PC-9 (cell line): ENCODE measurements around the gene PBX1.

Experiments
- EZH2 ChIP-seq: fragments of 200-600 bp; sonication (generic); IDR thresholded peaks from 2 replicates; pipeline ENCODE4 v1.8.0; 2017; ENCODE audit warnings: antibody characterized with exemption, low read depth
- TF ChIP-seq, protein P1 (sequence below): fragments of 200-600 bp; sonication (generic); conservative IDR thresholded peaks from 2 replicates; pipeline ENCODE4 v1.6.1; 2017; ENCODE audit warnings: mixed run types, antibody characterized with exemption, mild to moderate bottlenecking, moderate library complexity

DNA sequence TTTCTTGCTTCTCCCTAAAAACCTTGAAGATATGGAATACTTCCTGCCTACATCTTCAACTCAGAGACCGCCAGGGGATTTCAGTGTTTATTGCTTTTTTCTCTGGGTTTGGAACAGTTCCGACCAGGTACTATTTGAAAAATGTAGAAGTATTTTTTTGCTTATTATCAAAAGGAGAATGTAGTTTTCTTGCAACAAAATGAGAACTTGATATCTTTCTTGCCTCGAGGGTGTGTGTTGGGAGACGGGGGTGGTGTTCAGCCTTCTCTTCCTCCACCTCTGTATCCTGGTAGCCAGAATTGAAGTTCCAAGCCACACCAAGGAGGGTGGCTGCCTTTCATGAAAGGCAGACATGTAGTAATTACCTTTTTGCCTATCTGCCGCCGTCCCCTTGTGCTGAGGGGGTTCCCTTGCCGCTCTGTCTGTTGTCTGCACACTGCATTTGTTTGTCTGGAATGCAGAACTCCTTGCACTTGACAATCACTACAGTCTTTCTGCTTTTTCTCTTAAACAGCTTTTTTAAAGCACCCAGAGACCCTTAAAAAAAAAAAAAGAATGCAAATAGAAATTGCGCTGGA is 212.1 kb downstream of the PBX1 start:
- no peak for TF ChIP-seq EZH2
- TF ChIP-seq, protein P1, sequence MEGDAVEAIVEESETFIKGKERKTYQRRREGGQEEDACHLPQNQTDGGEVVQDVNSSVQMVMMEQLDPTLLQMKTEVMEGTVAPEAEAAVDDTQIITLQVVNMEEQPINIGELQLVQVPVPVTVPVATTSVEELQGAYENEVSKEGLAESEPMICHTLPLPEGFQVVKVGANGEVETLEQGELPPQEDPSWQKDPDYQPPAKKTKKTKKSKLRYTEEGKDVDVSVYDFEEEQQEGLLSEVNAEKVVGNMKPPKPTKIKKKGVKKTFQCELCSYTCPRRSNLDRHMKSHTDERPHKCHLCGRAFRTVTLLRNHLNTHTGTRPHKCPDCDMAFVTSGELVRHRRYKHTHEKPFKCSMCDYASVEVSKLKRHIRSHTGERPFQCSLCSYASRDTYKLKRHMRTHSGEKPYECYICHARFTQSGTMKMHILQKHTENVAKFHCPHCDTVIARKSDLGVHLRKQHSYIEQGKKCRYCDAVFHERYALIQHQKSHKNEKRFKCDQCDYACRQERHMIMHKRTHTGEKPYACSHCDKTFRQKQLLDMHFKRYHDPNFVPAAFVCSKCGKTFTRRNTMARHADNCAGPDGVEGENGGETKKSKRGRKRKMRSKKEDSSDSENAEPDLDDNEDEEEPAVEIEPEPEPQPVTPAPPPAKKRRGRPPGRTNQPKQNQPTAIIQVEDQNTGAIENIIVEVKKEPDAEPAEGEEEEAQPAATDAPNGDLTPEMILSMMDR = no peak
